ENCODE results near the gene FAM200A.

Gene FAM200A

GRCh38 chr7:99563650-99564049 is 11.7 kb upstream of the FAM200A start:
- Histone ChIP-seq H3K4me1 (ENCODE audit: insufficient read depth, poor library complexity, severe bottlenecking) (peaks cover 43% of the 10 kb centered on the region), H3K27me3 (ENCODE audit: insufficient read depth, poor library complexity, severe bottlenecking) (no peaks in the 10 kb centered on the region), H3K36me3 (ENCODE audit: low read depth) (peaks cover 82% of the 10 kb centered on the region), H3K27ac (ENCODE audit: poor library complexity, severe bottlenecking) (peak overlapping the region; percentile 92), H3K9me3 (ENCODE audit: severe bottlenecking) (no peaks in the 10 kb centered on the region), H3K4me3 (ENCODE audit: severe bottlenecking) (no peak overlapping the region)
- ATAC-seq (ENCODE audit: low read depth) = peak; percentile 29; the same call in 1 of the 3 replicates
- peak; percentile 60 for DNase-seq (ENCODE audit: low spot score)
- no peak for TF ChIP-seq CTCF (IDR thresholded peaks at IDR 0.05; ENCODE audit: poor library complexity, severe bottlenecking)

- Histone ChIP-seq H3K4me3 (ENCODE audit: severe bottlenecking) (no peak overlapping the region), H3K9me3 (ENCODE audit: severe bottlenecking) (no peaks in the 10 kb centered on the region), H3K4me1 (ENCODE audit: insufficient read depth, poor library complexity, severe bottlenecking) (peaks cover 43% of the 10 kb centered on the region), H3K27ac (ENCODE audit: poor library complexity, severe bottlenecking) (peak overlapping the region; percentile 92), H3K36me3 (ENCODE audit: low read depth) (peaks cover 77% of the 10 kb centered on the region), H3K27me3 (ENCODE audit: insufficient read depth, poor library complexity, severe bottlenecking) (no peaks in the 10 kb centered on the region)
- DNase-seq (ENCODE audit: low spot score) (peak; percentile 74), ATAC-seq (ENCODE audit: low read depth) (peak; percentile 79)
- TF ChIP-seq CTCF (IDR thresholded peaks at IDR 0.05; ENCODE audit: poor library complexity, severe bottlenecking) = no peak
These were observed 10.9 kb upstream of the FAM200A start for GRCh38 chr7:99562832-99563231.

- ATAC-seq (ENCODE audit: low read depth) (no peak), DNase-seq (ENCODE audit: low spot score) (no peak)
- Histone ChIP-seq H3K4me3 (ENCODE audit: severe bottlenecking) (no peak overlapping the region), H3K9me3 (ENCODE audit: severe bottlenecking) (no peaks in the 10 kb centered on the region), H3K27ac (ENCODE audit: poor library complexity, severe bottlenecking) (peak overlapping the region; percentile 92), H3K36me3 (ENCODE audit: low read depth) (peaks cover 74% of the 10 kb centered on the region), H3K4me1 (ENCODE audit: insufficient read depth, poor library complexity, severe bottlenecking) (peaks cover 43% of the 10 kb centered on the region), H3K27me3 (ENCODE audit: insufficient read depth, poor library complexity, severe bottlenecking) (no peaks in the 10 kb centered on the region)
- no peak for TF ChIP-seq CTCF (IDR thresholded peaks at IDR 0.05; ENCODE audit: poor library complexity, severe bottlenecking)
These were observed 10.3 kb upstream of the FAM200A start for GRCh38 chr7:99562114-99562784.

GRCh38 chr7:99561737-99562051 is 9.8 kb upstream of the FAM200A start:
- TF ChIP-seq CTCF (IDR thresholded peaks at IDR 0.05; ENCODE audit: poor library complexity, severe bottlenecking) = no peak
- peaks cover 74% of the 10 kb centered on the region for H3K36me3 ChIP-seq (ENCODE audit: low read depth)
- no peak for DNase-seq (ENCODE audit: low spot score)
- H3K9me3 ChIP-seq (ENCODE audit: severe bottlenecking) = no peaks in the 10 kb centered on the region
- H3K4me3 ChIP-seq (ENCODE audit: severe bottlenecking) = no peak overlapping the region
- peak overlapping the region; percentile 92 for H3K27ac ChIP-seq (ENCODE audit: poor library complexity, severe bottlenecking)
- H3K4me1 ChIP-seq (ENCODE audit: insufficient read depth, poor library complexity, severe bottlenecking) = peaks cover 43% of the 10 kb centered on the region
- ATAC-seq (ENCODE audit: low read depth) = no peak
- H3K27me3 ChIP-seq (ENCODE audit: insufficient read depth, poor library complexity, severe bottlenecking) = no peaks in the 10 kb centered on the region
